ENCODE data around the gene KLK5.
"Not testable (repeated sequence)": the region's sequence is repeated elsewhere in the genome, so short reads cannot be mapped to it uniquely, and the experiment has no call there.

KLK5 gene

DNA sequence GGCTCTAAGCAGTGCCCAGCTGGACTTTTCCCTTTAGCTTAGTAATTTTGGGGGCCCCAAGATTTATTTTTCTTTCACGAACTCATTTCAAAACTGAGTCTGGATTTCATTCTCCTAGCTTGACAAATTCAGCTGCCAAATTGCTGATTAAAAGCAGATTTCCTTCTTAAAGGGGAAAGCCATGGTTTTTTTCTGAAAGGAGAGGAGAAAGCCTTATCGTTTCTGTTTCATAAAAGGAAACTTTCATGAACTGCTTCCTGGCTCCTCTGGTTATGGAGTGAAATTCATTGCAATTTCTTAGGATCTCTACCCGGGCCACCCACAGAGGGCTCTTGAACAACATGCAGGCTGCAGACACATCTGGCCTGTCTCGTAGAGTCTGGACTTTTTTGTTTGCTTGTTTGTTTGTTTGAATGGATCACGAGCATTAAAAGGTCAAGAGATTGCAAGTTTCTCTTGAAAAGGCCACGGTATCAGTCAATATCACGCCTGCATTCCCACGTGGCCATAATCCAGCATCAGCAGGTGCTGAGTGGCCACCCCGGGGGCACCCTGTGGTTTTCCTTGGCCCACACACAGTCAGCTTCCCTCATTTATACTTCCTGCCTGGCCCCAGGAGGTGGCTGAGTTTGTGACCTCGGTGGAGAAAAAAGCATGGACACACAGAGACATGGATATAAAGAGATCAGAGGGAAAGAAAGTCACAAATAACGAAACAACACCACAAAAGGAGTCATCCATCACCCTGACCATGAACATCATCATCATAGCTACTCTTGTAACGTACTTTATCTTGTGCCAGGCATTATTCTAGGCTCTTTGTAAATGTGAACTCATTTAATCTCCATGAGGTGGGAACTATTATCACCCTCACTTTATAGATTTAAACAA lies 31.2 kb downstream of the KLK5 start:
- no peak for DNase-seq

DNA sequence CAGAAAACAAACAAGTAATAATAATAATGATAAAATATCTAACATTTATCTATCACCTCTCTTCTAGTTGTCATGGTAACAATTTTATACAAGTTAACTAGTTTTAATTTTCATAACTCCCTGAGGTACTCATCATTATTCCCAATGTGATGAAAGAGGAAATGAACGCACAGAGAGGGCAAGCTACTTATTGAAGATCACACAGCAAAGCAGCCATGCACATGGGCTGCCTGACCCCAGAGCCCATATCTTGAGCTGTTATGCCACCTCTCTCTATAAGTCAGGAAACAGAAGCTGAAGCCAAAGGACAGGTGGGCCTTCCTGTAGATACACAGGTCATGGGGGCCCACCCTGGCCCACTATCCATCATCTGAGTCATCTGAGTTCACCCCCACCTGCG lies 36.8 kb downstream of the KLK5 start:
- no peak for DNase-seq

DNA sequence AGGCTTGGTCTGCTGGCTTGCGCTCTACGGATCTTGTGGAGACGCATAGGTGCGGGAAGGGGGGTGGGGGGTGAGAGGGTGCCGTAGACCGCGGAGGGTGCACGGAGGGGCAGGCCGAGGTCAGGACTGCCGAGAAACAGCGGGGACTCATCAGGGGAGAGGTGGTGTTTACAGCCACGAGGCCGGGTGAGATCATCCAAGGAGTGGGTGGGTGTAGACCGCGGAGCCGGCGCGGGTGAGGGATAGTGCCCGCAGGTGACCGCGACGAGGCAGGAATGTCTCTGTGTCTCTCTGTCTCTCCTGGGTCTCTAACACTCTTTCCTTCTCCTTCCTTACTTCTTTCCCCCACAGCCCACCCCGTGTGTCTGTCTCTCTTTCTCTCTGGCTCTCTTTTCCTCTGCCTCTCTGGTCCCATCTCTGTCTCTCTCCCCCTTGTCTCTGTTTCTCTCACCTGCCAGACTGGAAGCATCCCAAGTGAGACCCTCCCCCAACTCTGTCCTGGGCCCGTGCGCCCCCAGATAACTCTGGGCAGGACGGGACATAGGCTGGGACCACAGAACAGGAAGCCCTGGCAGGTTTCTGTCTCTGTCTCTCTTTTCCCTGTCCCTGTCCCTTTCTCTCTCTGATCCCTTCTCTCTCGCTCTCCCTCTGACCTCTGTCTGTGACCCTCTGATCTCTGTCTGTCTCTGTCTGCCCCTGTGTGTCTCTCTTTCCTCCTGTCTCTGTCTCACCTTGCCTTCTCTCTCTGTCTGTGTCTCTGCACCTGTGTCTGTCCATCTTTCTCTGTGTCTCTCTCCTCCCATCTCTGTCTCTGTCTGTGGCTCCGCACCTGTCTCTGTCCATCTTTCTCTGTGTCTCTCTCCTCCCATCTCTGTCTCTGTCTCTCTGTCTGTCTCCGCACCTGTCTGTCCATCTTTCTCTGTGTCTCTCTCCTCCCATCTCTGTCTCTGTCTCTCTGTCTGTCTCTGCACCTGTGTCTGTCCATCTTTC lies 39.8 kb downstream of the KLK5 start:
- DNase-seq, result no peak

DNA sequence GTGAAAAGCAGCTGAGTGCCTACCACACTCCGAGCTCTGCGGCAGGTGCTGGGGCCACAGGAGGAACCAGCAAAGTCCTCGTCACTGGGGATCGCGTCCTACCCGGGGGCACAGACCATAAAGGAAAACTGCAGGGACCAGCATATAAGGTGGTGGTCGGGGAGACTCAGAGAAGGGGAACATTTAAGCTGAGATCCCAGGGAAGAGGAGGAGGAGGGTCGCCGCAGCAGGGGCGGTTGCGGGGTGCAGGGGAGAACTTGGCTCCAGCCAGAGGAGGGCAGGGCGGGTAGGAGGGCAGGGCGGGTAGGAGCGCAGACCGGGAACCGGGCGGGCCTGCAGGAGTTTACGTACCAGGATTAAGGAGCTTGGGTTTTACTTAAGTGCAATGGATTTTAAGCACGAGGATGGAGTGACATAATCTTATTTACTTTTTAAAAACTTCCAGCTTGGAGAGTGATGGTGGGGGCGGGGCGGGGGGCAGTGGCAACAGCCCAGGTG lies 40.7 kb downstream of the KLK5 start:
- no peak for DNase-seq

- DNase-seq, result no peak
Observed at GRCh38 chr19:50911206-50912101, 41.4 kb downstream of the KLK5 start, which contains the start of gene KLK4. TSS of gene KLK4 (minus strand) at chr19:50911395. CDS start at chr19:50910738, 657 bp downstream.

- no peak for DNase-seq
Observed at GRCh38 chr19:50910722-50911121, 42.1 kb downstream of the KLK5 start.

DNA sequence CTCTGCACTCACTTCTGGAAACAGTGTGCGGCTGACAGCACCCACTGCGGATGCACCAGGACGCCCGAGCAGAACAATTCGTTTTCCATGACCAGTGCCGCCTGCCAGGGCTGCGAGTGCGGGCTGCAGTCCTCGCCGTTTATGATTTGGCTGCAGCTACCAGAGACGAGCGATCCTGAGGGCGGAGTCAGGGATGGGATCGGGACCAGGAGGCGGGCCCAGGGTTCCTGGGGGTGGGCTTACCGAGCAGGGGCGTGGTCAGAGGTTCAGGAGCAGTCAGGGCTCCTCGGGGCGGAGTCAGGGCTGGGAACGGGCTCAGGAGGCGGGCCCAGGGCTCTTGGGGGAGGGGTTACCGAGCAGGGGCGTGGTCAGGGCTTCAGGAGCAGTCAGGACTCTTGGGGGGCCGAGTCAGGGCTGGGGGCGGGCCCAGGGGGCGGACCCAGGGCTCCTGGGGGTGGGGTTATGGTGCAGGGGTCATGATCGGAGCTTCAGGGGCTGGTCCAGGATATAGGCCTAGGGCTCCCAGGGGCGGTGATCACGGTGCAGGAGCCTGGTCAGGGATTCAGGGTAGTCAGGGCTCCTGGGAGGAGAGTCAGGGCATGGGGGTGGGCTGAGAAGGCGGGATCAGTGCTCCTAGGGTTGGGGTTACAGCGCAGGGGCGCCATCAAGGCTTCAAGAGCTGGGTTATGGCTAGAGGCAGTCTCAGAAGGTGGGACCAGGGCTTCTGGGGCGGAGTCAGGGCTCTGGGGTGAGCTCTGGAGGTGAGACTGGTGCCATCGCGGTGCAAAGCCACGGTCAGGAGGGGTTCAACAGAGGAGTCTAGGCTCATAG lies 43.4 kb downstream of the KLK5 start:
- peak; percentile 33 for DNase-seq

DNA sequence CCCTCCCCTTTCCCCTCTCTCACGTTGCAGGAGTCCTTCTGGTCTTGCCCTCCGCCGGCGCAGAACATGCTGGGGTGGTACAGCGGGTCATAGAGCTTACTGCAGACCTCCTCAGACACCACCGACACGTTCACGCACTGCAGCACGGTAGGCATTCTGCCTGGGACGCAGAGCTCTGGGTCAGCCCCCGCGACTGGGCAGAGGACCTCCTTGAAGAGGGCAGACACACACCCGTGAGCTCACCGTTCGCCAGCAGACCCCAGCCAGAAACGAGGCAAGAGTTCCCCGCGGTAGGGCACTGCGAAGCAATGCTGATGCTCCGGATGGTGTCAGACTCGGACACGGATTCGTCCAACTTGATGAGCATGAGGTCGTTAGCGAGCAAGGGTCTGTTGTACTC lies 44.5 kb downstream of the KLK5 start:
- DNase-seq, result no peak

DNA sequence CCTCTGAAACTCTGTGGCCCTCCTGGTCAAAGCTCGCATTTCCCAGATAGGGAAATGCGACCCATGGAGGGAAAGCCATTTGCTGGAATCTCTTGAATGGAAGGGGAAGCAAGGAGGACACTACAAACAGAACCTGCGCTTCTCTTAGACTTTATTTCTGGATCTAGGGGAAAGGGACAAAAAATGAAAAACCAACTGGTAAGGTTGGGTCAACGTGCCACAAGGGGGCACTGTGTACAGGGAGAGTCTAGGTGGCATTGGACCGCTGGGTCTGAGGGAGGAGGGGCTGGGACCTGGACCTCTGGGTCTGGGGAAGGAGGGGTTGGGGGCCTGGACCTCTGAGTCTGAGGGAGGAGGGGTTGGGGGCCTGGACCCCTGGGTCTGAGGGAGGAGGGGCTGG lies 46.6 kb downstream of the KLK5 start:
- peak; percentile 54 for DNase-seq

- DNase-seq, result no peak
Observed at GRCh38 chr19:50902640-50903039, 50.2 kb downstream of the KLK5 start.

GRCh38 chr19:50899569-50899968 lies 53.3 kb downstream of the KLK5 start:
- DNase-seq, result no peak

DNA sequence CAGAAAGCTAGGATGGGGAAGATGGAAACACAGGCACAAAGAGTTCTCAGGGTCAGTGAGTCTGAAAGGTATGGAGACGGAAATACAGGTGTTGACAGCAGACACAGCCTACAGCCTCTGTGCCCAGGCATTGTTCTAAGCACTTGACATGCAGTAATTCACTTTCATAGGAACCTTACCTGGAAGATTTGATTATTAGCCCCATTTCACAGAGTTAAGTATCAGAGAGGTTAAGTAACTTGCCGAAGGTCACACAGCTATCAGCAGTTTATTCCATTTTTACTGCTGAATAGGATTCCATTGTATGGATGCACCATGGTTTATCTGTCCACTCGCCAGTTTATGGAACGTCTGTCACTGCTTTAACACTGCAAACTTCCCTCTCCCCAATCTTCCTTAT lies 54.8 kb downstream of the KLK5 start:
- no peak for DNase-seq

GRCh38 chr19:50897612-50898011 lies 55.2 kb downstream of the KLK5 start:
- DNase-seq, result no peak

DNA sequence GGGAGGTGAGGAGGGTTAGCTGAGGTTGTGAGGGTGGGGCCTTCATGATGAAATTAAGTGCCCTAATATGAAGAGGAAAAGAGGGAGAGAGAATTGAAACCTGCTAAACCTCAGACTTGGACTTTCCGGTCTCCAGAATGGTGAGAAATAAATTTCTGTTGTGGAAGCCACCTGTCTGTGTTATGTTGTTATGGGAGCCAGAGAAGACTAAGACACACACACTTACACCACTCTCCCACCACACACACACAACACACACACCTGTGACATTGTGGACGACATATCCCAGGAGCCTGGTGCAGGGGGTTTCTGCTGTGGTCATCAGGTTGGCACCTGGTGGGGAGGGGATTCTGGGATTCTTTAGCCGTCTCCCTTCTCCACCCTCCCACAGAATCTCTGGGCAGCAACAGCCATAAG lies 55.6 kb downstream of the KLK5 start:
- DNase-seq, result no peak

DNA sequence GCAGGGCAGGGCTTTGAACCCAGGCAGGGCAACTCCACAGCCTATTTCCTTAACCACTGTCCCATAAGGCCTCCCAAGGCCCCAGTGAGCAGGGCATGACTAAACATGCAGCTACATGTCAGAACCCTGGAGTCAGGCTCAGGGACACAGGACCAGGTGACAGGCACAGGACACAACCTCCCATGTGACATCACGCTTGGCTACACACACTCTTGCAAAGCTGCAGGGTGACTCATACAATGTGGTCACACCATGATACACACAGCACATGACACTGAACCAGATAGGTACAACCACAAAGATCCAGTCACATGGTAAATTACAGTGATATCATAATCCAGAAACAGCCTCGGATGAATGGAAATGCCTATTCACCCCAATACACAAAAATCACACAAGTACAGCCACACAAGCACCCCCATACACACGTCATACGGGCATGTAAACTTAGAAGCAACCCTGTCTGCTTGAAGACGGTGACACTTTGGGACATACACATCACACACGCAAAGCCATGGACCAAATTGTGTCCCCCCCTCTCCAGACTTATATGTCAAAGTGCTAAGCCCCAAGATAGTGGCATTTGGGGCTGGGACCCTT lies 56.1 kb downstream of the KLK5 start:
- no peak for DNase-seq

- not testable (repeated sequence) for DNase-seq
Observed at GRCh38 chr19:50896089-50896590, 56.7 kb downstream of the KLK5 start.

DNA sequence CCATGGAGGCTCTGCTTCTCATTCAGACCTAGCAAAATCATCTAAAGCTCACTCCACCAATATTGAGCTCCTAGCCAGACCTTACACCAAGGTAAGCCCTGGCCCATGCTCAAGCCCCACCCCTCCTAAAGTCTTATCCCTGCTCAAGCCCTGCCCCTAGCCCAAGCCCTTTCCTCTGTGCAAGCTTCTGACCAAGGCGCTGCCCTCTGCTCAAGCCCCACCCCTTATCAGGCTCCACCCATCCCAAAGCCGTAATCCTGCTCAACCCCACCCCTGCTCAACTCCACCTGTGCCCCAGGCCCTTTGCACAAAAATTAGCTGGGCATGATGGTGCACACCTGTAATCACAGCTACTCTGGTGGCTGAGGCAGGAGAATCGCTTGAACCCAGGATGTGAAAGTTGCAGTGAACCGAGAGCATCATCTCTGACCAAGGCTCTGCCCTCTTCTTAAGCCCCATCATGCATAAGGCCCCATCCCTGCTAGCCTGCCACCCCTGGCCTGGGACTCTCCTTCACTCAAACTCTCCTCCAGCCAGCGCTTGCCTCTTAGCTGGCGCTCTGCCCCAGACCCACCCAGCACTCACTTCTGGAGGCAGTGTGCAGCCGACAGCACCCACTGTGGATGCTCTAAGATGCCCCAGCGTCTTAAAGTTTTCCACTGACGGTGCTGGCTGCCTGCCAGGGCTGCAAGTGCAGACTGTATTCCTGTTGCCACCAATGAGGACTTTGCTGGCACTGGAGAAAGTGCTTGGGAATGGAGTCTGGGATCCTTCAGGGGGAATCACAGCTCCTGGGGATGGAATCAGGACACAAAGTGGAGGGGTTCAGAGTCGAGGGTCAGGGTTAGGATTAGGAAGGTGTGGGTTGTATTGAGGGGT lies 58.1 kb downstream of the KLK5 start:
- DNase-seq, result no peak
